ENCODE measurements around the gene CHD2.

CHD2 gene

GRCh38 chr15:93033434-93034045 lies 133.4 kb downstream of the CHD2 start:
- no peaks in the 10 kb centered on the region for H3K9me3 ChIP-seq (ENCODE audit: control insufficient read depth, insufficient read depth, low read length)
- H3K27me3 ChIP-seq (ENCODE audit: control insufficient read depth, low read length) = no peaks in the 10 kb centered on the region
- 0 out of 2 replicates have a peak, but pooled peaks cover 10% of the 10 kb centered on the region for H3K4me1 ChIP-seq (ENCODE audit: control insufficient read depth, low read length)
- H3K79me2 ChIP-seq (ENCODE audit: control insufficient read depth, low read length) = no peaks in the 10 kb centered on the region
- H3F3A ChIP-seq (ENCODE audit: control insufficient read depth, insufficient read depth) = no peaks in the 10 kb centered on the region
- no peaks in the 10 kb centered on the region for H3K36me3 ChIP-seq (ENCODE audit: control insufficient read depth, low read length)
- no peaks in the 10 kb centered on the region for H4K20me1 ChIP-seq (ENCODE audit: control insufficient read depth, insufficient read depth, low read depth, low read length)
- H3K9me2 ChIP-seq (replicated peaks; ENCODE audit: control insufficient read depth, low read length) = no peaks in the 10 kb centered on the region
- no peak for TF ChIP-seq EZH2phosphoT487 (IDR thresholded peaks at IDR 0.05; ENCODE audit: borderline replicate concordance, low read length)
- TF ChIP-seq CTCF (IDR thresholded peaks at IDR 0.05; ENCODE audit: low read depth, low read length, poor library complexity, severe bottlenecking) = no peak
- no peak overlapping the region for H3K4me2 ChIP-seq (ENCODE audit: low read length)
- no peak overlapping the region for H3K27ac ChIP-seq (ENCODE audit: low read depth, low read length)
- no peak overlapping the region for H3K4me3 ChIP-seq (ENCODE audit: low read length)

- no peak overlapping the region for H3K4me2 ChIP-seq (ENCODE audit: low read length)
- H3K27me3 ChIP-seq (ENCODE audit: control insufficient read depth, low read length) = no peaks in the 10 kb centered on the region
- 0 out of 2 replicates have a peak, but pooled peaks cover 10% of the 10 kb centered on the region for H3K4me1 ChIP-seq (ENCODE audit: control insufficient read depth, low read length)
- no peaks in the 10 kb centered on the region for H3K9me3 ChIP-seq (ENCODE audit: control insufficient read depth, insufficient read depth, low read length)
- H3K9me2 ChIP-seq (replicated peaks; ENCODE audit: control insufficient read depth, low read length) = no peaks in the 10 kb centered on the region
- TF ChIP-seq CTCF (IDR thresholded peaks at IDR 0.05; ENCODE audit: low read depth, low read length, poor library complexity, severe bottlenecking) (no peak), EZH2phosphoT487 (IDR thresholded peaks at IDR 0.05; ENCODE audit: borderline replicate concordance, low read length) (no peak)
- no peaks in the 10 kb centered on the region for H3K36me3 ChIP-seq (ENCODE audit: control insufficient read depth, low read length)
- H3K4me3 ChIP-seq (ENCODE audit: low read length) = no peak overlapping the region
- no peaks in the 10 kb centered on the region for H3F3A ChIP-seq (ENCODE audit: control insufficient read depth, insufficient read depth)
- no peak overlapping the region for H3K27ac ChIP-seq (ENCODE audit: low read depth, low read length)
- H3K79me2 ChIP-seq (ENCODE audit: control insufficient read depth, low read length) = no peaks in the 10 kb centered on the region
- no peaks in the 10 kb centered on the region for H4K20me1 ChIP-seq (ENCODE audit: control insufficient read depth, insufficient read depth, low read depth, low read length)
Observed at GRCh38 chr15:93034512-93034911, 134.4 kb downstream of the CHD2 start.

- H3K4me2 ChIP-seq (ENCODE audit: low read length) = peak overlapping the region; percentile 28; the same call in 1 of the 2 replicates
- no peaks in the 10 kb centered on the region for H3K27me3 ChIP-seq (ENCODE audit: control insufficient read depth, low read length)
- no peaks in the 10 kb centered on the region for H3K9me2 ChIP-seq (replicated peaks; ENCODE audit: control insufficient read depth, low read length)
- no peak overlapping the region for H3K4me3 ChIP-seq (ENCODE audit: low read length)
- H4K20me1 ChIP-seq (ENCODE audit: control insufficient read depth, insufficient read depth, low read depth, low read length) = no peaks in the 10 kb centered on the region
- no peaks in the 10 kb centered on the region for H3K79me2 ChIP-seq (ENCODE audit: control insufficient read depth, low read length)
- no peak for TF ChIP-seq CTCF (IDR thresholded peaks at IDR 0.05; ENCODE audit: low read depth, low read length, poor library complexity, severe bottlenecking)
- TF ChIP-seq EZH2phosphoT487 (IDR thresholded peaks at IDR 0.05; ENCODE audit: borderline replicate concordance, low read length) = no peak
- no peak overlapping the region for H3K27ac ChIP-seq (ENCODE audit: low read depth, low read length)
- H3F3A ChIP-seq (ENCODE audit: control insufficient read depth, insufficient read depth) = no peaks in the 10 kb centered on the region
- H3K4me1 ChIP-seq (ENCODE audit: control insufficient read depth, low read length) = 0 out of 2 replicates have a peak, but pooled peaks cover 10% of the 10 kb centered on the region
- H3K9me3 ChIP-seq (ENCODE audit: control insufficient read depth, insufficient read depth, low read length) = no peaks in the 10 kb centered on the region
- H3K36me3 ChIP-seq (ENCODE audit: control insufficient read depth, low read length) = no peaks in the 10 kb centered on the region
Observed at GRCh38 chr15:93035092-93035915, 135.2 kb downstream of the CHD2 start.
